ENCODE measurements around the gene STX1B.

DNA sequence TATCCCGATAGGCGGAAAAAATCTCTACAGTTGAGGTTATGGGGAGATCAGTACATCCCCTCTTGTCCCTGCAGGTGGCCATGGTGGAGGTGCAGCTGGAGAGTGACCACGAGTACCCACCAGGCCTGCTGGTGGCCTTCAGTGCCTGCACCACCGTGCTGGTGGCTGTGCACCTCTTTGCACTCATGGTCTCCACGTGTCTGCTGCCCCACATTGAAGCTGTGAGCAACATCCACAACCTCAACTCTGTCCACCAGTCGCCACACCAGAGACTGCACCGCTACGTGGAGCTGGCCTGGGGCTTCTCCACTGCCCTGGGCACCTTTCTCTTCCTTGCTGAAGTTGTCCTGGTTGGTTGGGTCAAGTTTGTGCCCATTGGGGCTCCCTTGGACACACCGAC lies 57.3 kb downstream of the STX1B start:
- TF ChIP-seq POLR2A (IDR thresholded peaks at IDR 0.05), result no peak
- TF ChIP-seq, protein P1, sequence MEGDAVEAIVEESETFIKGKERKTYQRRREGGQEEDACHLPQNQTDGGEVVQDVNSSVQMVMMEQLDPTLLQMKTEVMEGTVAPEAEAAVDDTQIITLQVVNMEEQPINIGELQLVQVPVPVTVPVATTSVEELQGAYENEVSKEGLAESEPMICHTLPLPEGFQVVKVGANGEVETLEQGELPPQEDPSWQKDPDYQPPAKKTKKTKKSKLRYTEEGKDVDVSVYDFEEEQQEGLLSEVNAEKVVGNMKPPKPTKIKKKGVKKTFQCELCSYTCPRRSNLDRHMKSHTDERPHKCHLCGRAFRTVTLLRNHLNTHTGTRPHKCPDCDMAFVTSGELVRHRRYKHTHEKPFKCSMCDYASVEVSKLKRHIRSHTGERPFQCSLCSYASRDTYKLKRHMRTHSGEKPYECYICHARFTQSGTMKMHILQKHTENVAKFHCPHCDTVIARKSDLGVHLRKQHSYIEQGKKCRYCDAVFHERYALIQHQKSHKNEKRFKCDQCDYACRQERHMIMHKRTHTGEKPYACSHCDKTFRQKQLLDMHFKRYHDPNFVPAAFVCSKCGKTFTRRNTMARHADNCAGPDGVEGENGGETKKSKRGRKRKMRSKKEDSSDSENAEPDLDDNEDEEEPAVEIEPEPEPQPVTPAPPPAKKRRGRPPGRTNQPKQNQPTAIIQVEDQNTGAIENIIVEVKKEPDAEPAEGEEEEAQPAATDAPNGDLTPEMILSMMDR (IDR thresholded peaks at IDR 0.05), result no peak

Data from breast epithelium (tissue), 3 donors.